Measurements from ENCODE around the gene SSR4.

Gene SSR4

DNA sequence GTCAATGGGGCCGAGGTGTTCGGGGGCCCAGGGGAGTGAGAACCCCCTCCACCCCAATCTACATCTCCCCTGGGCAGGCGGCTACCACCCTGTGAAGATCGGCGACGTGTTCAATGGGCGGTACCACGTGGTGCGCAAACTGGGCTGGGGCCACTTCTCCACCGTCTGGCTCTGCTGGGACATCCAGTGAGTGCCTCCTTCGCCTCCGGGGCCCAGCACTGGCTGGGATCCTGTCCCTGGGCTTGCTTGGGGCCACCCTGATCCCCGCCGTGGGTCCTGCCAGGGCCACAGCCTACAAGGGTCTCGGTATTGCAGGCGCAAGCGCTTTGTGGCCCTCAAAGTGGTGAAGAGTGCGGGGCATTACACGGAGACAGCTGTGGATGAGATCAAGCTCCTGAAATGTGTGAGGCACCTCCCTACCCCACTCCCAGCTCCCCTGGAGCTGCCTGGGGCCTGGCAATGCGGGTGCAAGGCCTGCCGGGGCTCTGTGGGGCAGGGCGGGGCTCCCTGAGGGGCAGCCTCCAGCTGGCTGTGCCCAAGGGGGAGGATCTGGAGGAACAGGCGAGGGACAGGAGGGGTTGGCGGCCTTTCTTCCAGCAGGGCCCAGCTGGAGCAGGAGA is 12.9 kb upstream of the SSR4 start:
- DNase-seq (ENCODE audit: low read depth): no peak

DNA sequence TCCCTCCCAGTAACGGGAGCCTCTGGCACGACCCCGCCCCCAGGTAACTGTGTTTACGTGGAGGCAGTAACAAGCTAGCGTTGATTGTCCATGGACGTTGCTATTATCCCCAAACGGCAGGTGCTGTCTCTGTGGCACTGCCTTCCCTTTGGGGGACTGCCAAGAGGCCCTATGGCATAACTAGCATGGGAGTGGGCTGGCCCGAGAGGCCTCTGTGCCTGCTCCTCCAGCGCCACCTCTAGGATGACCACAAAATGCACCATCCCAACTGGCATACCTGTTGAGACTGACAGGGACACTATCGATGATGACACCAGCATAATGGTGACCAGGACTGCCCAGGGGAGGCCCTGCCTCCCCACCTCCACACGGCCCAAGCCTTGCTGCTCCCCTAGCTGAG is 12.2 kb upstream of the SSR4 start:
- DNase-seq (ENCODE audit: low read depth): no peak

- DNase-seq (ENCODE audit: low read depth): no peak
These were observed 11.6 kb upstream of the SSR4 start for GRCh38 chrX:153782871-153783270.

DNA sequence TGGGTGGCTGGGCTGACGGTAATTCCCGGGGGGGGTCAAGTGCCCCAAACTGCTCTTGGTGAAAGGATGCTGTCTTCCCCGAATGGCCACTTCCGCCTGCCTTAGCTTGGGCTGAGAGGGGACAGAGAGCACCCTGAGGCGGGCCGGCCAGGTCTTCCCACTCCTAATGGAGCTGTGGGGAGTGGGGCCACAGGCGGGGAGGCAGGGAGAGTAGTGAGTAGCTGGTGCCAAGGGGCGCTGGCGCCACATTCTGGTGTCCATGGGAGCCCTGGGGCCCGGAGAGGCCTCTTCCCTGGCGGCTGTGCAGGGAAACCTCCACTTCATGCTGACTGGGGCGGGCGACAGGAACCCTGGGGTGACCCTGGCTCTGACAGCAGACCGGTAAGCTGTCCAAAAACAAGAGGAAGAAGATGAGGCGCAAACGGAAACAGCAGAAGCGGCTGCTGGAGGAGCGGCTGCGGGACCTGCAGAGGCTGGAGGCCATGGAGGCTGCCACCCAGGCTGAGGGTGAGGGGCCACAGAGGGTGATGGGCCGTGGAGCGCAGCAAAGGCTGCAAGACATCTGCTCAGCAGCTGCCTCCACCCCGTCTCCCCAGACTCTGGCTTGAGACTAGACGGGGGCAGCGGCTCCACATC is 11.0 kb upstream of the SSR4 start:
- no peak for DNase-seq (ENCODE audit: low read depth)

DNA sequence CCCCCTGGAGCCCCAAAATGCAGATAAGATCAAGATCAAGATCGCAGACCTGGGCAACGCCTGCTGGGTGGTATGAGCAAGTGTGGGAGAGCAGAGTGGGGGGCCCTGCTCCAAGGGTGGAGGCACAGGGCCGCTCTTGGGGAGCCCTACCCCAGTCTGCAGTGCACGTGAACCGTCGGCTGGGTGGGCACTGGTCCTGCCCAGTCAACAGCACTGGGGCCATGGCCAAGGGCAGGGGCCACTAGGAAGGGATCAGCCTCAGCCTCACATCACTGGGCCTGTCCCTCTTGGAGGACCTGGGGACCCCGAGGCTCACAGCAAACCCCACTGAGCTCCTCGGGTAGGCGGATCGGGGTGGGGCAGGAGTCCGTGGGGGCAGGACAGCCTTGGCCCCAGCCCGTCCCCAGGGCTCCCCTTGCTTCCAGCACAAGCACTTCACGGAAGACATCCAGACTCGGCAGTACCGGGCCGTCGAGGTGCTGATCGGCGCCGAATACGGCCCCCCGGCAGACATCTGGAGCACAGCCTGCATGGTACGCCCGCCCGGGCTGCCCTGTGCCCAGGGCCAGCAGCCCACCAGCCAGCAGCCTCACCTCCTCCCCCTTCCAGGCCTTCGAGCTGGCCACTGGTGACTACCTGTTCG is 10.0 kb upstream of the SSR4 start:
- no peak for DNase-seq (ENCODE audit: low read depth)

GRCh38 chrX:153786669-153787068 is 7.8 kb upstream of the SSR4 start:
- no peak for DNase-seq (ENCODE audit: low read depth)

DNA sequence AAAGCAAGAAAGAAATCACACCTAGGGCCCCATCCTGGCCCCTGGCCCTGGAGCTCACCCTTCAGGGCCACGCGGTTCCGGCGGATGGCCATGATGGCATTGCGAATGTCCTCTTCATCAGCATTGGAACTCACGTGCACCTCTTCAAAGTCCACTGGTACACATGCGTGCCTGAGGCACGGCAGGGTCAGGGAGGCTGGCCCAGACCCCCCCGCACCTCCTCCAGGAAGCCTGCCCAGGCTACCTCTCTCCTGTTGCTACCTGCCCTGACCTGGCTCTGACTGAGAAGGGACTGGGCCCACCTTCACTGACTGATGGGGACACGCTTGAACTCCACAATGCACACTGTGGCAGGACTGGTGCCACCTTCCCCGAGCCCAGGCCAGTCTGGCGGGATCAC is 4.8 kb upstream of the SSR4 start:
- DNase-seq (ENCODE audit: low read depth): no peak

GRCh38 chrX:153791104-153791852 is 3.2 kb upstream of the SSR4 start:
- no peak for DNase-seq (ENCODE audit: low read depth)

- DNase-seq (ENCODE audit: low read depth): no peak
These were observed 2.1 kb upstream of the SSR4 start for GRCh38 chrX:153792368-153792767.

DNA sequence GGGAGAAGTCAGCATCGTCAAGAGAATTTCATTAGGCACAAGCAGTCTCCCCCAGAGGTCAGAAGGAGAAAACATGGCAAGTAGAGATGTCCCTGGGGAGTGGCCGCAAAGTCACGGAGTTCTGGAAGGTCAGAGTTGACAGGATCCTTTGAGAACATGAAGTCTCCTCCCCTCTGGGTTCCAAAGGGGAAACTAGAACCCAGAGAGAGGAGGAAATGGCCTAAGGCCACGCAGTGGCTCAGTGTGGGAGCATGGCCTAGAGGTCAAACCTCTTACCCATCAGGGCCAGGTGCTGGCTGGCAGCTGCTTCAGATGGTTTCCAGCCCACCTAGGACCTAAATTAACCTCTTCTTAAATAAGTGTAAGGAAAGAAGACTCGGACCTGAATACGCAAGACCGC is 1.2 kb upstream of the SSR4 start:
- DNase-seq (ENCODE audit: low read depth): no peak

GRCh38 chrX:153794897-153795816 is 689 bp downstream of the SSR4 start:
- DNase-seq (ENCODE audit: low read depth): peak; percentile 18

GRCh38 chrX:153797415-153798015 is 3.0 kb downstream of the SSR4 start:
- DNase-seq (ENCODE audit: low read depth): no peak

DNA sequence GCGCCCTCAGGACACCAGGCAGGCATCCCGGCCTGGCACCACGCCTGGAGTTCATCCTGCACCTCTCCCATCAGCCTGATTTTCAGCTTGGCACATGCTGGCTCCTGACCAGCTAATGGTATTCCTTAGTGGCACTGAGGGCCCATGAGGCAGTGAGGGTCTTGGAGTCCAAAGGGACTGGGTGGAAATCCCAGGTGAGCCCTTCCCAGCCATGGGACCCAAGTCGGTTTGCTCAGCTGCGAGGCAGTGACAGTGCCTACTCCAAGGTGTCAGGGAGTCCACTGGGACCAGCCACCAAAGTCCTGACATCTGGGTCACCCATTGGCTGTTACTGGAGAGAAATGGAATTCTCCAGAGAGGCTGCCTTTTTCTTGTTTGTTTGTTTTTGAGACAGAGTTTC is 4.9 kb downstream of the SSR4 start:
- DNase-seq (ENCODE audit: low read depth): no peak

DNA sequence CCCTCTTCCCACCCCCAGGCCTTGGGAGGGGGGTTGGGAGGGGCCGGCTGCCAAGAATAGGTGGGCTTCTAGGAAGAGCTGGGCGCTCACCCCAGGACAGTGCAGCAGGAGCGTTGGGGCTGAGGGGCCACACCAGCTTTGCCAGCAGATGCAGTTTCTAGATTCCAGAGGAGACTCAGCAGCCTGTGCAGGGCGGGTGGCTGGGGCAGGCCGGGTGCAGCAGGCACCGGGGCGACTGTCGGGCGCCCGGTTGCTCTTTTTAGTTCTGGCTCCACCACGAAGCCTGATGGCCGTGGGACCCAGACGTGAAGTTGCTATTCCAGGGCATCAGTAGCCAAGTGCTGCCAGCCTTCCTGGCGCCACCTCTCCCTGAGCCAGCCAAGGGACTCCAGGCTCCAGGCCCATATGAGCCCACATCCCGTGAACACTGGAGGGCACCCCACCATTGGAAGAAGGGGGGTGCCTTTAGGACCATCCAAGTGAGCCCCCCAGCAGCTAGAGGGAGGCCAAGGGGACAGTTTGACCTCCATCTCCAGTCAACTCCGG is 5.8 kb downstream of the SSR4 start:
- DNase-seq (ENCODE audit: low read depth): no peak

- no peak for DNase-seq (ENCODE audit: low read depth)
These were observed 6.3 kb downstream of the SSR4 start for GRCh38 chrX:153800746-153801145.

DNA sequence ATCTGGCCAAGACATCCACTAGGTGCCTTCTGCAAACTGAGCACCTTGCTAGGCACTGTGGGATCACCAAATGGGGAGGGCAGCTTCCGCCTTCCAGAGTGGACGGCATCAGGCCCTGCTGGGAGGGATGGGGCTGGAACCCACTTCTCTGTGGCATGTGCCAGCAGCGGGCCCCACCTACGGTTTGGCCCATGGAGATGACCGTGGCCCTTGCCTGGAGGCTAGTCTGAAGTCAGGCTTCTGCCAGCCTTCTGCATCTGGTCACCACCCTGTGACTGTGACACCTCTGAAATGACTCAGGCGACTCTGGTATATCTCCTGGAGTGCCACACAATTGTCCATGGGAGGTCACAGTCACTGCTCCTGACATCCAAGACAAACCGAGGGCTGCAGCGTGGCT is 7.2 kb downstream of the SSR4 start:
- DNase-seq (ENCODE audit: low read depth): no peak

GRCh38 chrX:153802513-153803045 is 8.1 kb downstream of the SSR4 start:
- no peak for DNase-seq (ENCODE audit: low read depth)

DNA sequence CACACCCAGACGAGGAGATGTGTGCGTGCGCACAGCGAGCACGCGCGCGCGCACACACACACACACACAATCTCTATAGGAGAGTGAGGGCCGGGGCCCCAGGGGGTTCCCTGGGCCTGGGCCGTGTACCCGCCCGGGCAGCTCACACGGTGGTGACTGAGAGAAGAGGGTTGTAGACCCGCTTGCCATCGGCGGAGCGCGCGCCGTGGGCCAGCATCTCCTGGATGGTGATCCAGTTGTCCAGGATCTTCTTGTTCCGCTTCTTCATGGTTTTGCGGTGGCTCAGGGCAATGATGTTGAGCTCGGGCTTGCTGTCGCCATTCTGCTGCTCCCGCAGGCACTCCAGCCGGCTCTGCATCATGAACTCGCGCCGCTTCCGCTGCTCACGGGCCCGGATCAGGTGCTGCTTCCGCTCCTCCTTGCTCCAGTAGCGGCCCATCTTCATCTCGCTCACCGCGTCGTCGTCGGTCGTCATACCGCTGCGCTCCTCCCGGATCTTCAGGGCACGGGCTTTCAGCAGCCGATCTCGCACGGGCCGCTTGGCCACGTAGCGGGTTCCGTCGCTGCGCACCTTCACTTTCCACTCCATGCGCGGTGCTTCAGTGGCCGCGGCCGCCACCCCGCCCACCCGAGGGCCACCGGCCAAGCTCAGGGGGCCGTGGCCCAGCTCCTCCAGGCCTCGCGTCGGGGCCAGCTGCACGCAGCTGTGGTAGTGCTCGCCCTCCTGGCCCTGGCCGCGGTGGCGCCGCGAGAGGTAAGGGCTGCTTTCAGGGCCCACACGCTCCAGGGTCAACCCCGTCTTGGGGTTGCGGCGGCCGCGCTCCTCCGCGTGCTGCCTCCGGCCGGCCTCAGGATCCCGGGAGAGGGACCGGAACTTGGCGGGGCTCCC is 9.0 kb downstream of the SSR4 start:
- DNase-seq (ENCODE audit: low read depth): no peak

- DNase-seq (ENCODE audit: low read depth): no peak
These were observed 9.7 kb downstream of the SSR4 start for GRCh38 chrX:153804100-153804595.

- no peak for DNase-seq (ENCODE audit: low read depth)
These were observed 10.2 kb downstream of the SSR4 start for GRCh38 chrX:153804621-153805020.
